ENCODE results near the gene AGBL4.
"Not testable (repeated sequence)": the region's sequence is repeated elsewhere in the genome, so short reads cannot be mapped to it uniquely, and the experiment has no call there.

AGBL4 gene

DNA sequence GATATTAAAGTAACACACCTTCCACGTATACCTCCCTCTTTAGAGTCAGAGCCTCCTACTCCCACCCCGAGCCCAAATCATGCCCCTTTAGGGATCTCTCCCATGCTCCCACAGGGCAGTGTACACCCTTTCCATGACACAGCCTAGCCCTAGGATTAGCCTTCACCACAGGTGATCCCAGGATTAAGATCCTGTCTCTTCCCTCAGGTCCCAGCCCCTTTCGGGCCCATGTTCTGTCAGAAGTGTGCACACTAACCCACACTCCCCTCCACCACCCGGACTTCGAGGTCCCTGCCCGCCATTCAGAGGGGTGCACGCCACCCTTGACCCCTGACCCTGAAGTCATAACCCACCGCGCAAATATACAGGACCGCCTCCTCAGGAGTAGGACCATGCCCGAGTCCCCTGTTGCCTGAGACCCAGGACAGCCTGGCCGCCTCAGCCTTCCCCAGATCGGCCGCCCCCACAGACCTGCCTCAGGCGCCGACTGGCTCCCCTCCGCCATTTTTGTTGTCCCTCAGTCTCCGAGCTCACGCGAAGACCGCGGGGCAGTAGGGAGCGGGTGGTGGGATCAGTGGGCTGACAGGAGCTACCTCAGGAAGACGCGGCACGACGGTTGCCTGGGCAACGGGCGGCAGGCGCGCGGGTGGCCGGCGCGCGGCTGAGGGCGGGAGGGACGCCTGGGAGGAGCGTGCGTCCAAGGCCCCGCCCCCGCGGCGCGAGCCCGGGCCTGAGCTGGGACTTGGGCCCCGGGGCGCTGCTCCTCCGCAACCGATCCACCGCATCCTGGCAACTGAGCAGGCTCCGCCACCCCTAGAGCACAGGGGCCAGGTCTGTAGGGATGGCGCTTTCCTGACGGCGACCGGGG, at the start of gene AGBL4:
AGBL4 (minus strand) TSS at position 663 of the 868 bp plus-strand sequence.
- no peak for DNase-seq (ENCODE audit: low read depth)

DNA sequence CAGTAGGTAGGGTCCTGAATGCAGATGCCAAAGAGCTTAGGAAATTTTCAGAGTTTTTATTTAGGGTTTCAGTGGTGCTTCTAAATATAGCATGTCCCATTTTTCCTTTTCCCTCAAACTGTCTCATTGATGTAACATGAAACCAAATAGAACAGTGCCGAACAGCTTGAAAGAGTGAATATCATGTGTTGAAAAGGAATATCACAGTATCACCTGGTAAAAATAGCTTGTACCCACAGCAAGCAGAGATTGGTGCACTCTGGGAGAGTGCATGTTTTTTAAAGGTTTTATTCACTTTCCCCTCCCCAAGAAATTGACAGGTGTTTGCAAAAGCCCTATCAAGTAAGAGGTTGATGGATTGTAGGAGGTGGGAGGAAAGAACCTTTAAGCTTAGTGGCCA, 43.1 kb upstream of the AGBL4 start:
- DNase-seq (ENCODE audit: low read depth) = no peak

DNA sequence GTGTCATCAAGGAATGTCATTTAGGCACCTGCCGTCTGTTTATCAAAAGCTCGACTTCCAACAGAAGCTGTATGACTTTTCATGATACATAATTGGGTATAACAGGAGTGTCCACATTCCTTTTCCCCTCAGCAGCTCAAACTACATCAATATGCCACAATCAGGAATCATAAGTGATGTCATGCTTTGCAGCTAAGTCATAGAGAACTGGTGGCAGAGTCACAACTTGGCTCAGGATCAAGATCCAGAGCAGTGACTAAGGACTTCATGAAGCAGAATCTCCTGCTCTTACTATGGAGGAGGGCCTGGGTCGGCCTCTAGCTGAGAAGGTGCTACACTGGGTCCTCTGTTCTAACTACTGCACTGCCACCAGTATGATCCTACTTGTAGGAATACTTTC, 36.5 kb upstream of the AGBL4 start:
- DNase-seq (ENCODE audit: low read depth) = no peak

DNA sequence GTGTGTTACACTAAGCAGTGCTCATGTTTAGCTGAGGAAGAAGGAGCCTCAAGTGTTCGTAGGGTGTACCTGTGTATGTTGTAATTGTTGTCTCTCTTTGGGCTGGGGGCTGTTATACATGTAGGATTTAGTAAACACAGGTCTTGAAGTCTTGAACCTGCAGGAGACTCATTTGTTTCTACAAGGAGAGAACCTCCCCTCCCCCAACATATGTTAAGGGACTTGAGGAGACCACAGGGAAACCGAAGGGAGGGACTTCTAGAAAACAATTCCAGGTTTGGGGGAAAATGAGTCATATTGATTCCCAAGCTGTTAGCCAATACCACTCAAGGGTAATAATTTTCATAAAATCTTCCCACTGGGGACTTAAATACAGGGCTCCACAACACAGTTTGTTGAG, 25.0 kb upstream of the AGBL4 start:
- DNase-seq (ENCODE audit: low read depth) = no peak

DNA sequence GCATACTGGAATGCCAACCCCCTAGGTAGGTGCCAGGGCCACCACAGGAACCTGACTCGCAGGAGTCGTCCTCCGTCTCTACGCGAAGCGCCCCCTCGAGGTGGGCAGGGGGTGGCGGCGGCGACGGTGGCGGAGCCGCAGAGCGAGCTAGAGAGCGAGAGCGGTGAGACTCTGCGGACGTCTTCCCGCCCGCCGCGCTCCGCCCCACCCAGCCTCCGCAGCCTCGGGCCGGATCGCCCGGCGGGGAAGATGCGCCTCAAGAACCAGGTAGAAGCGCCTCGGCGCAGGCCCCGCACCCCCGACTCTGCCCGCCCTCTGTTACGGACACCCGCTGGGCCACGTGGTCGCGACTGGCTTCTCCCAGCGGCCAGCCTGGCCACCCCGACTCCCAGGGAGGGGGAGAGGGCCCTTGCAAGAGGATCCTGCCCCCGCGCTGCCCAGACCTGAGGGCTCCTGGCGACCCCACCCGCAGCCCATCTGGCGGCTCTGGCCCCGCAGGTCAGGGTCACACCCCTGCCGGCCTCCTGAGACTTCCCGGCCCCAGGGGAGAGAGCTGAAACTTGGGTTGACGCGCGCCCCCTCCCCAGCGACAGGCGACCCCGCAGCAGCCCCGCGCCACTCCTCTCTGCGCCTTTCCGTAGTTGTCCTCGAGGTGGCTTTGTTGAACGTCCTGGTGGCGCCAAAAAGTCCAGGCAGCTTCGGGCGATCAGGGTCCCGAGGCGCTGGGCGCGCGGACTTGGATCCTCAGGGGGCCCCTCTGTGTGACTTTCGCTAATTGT, 24.4 kb upstream of the AGBL4 start:
- DNase-seq (ENCODE audit: low read depth) = no peak

DNA sequence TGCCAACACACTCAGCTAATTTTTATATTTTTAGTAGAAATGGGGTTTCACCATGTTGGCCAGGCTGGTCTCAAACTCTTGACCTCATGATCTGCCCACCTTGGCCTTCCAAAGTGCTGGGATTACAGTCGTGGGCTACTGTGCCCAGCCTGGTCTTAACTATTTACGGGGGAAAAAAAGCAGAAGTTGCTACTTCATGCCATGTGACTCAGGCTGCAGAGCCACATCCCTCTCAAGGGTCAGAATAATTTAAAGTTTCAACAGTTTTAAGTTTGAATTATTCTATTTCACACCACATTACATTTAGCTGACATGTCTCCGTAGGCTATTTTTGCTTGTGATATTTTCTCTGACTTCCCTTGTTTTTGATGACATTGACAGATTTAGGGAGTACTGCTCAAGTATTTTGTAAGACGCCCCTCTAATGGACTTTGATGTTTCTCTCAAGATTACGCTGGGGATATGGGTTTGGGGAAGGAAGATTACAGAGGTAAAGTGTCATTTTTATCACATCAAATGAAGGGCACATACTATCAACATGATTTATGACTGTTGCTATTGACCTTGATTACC, 14.6 kb upstream of the AGBL4 start:
- DNase-seq (ENCODE audit: low read depth) = no peak

DNA sequence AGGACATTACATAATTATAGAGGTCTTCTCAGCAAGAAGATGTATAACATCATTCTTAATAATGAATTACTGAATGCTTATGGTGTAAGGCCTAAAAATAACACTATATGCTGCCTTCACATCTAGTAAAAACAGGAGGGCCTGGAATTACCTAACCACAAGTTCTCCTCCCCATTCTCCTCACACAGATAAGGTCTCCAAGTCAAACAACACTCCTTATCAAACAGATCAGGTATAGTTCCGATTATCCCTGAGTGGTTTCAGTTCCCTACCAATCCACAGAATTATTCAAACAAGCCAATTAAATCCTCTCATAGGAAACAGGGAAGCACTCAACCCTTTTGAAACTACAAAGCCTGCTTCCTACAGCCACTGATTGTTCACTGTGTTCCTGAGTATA, 4.0 kb upstream of the AGBL4 start:
- no peak for DNase-seq (ENCODE audit: low read depth)

DNA sequence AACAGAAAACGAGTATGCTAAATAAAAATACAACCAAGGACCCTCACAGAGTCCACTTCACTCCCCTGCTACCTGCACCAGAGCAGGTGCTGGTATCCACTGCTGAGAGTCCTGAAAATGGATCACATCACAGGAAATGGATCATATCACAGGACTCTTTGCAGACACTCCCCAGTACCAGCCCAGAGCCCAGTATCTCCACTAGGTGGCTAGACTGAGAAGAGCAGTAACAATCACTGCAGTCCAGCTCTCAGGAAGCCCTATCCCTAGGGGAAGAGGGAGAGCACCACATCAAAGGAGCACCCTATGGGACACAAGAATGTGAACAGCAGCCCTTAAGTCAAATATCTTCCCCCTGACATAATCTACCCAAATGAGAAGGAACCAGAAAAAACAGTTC, 28.0 kb downstream of the AGBL4 start:
- DNase-seq (ENCODE audit: low read depth) = no peak

DNA sequence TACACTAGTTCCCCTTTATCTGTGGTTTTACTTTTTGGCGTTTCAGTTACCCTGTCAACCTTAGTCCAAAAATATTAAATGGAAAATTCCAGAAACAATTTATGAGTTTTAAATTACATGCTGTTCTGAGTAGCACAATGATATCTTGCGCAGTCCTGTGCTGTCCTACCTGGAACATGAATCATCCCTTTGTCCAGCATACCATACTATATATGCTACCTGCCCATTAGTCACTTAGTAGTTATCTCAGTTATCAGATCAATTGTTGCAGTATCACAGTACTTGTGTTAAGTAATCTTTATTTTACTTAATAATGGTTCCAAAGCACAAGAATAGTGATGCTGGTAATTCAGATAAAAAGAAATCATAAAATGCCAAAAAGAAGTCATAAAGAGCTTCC, 52.7 kb downstream of the AGBL4 start:
- DNase-seq (ENCODE audit: low read depth) = no peak

DNA sequence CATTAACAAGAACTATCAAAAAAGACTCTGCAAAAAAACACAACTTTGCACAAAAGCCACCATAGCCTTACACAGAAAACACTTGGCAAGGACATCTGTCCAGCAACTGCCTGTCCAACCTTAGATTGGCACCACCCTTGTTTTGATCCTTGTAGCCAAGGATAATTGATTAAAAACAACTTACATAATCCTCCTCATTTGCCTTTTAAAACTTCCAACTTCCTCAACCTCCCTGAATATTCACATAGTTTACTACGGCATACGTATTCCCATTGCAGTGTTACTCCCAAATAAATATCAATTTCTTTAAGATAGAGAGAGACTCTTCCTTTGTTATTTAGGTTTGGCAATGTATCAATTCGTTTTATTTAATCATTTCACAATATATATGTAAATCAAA, 72.4 kb downstream of the AGBL4 start:
- DNase-seq (ENCODE audit: low read depth) = no peak

DNA sequence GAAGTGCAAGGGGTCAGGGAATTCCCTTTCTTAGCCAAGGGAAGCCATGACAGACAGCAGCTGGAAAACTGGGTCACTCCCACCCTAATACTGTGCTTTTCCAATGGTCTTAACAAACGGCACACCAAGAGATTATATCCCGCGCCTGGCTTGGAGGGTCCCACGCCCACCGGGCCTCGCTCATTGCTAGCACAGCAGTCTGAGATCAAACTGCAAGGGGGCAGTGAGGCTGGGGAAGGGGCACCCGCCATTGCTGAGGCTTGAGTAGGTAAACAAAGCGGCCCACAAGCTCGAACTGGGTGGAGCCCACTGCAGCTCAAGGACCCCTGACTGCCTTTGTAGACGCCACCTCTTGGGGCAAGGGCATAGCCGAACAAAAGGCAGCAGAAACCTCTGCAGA, 108.5 kb downstream of the AGBL4 start:
- DNase-seq (ENCODE audit: low read depth) = not testable (repeated sequence)

DNA sequence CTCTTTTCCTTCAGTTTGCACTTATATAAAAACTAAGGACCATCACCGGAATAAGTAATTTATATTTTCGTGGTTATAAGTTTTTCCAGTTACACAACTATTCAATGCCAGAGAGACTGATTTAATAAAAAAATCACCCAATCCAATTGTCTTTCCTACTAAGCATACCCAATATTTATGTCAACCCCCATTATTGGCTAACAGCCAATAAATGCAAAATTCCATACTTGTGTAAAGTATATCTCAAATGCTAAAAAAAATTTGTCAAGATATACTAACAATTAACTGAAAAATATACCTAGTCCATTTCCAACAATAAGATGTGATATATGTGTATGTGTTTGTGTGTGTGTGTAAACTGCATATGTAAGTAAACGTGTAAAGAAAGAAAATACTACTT, 117.4 kb downstream of the AGBL4 start:
- no peak for DNase-seq (ENCODE audit: low read depth)

DNA sequence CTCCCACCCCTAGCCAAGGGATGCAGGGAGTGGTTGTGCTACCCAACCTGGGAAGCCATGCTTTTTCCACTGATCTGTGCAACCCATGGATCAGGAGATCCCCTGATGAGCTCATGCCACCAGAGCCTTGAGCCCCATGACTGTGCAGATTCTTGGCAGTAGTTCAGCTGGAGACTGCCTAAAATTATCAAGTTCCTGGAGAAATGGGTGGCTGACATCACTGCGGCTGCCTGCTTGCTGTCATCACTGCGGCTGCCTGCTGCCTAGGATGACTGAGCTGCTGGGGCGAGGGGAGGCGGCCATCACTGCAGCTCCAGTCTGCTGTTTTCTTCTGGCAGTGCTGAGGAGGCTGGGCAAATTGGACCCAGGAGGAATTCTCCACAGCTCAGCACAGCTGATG, 159.2 kb downstream of the AGBL4 start:
- no peak for DNase-seq (ENCODE audit: low read depth)

DNA sequence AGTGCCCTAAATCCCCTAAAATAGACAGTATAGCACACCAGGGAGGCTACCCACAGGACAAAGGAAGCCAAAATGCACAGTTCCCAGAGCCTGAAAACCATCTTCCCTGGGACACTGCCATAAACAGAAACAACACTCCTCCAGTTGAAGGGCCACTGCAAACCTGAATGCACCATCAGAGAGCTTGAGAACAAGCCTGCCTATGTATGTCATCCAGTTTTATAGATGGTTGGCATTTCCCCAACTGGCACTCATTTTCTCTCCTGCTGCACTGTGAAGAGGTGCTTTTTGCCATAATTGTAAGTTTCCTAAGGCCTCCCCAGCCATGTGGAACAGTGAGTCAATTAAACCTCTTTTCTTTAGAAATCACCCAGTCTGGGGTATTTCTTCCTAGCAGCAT, 169.0 kb downstream of the AGBL4 start:
- DNase-seq (ENCODE audit: low read depth) = no peak

DNA sequence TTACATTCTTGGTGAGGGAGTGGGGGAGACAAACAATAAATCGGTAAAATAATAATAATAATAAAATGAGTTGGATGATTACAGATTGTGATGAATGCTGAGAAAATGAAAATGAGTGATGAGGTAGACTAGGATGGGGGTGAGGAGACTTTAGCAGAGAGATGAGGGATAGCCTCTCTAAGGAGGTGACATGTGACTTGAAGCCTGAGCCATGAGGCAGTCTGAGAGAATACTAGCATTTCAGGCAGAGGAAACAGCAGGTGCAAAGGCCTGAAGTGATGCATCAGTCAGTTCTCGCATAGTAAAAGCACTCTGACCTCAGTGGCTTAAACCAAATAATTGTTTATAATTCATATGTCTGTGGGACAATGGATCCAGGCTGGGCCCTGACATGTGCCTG, 181.2 kb downstream of the AGBL4 start:
- no peak for DNase-seq (ENCODE audit: low read depth)

DNA sequence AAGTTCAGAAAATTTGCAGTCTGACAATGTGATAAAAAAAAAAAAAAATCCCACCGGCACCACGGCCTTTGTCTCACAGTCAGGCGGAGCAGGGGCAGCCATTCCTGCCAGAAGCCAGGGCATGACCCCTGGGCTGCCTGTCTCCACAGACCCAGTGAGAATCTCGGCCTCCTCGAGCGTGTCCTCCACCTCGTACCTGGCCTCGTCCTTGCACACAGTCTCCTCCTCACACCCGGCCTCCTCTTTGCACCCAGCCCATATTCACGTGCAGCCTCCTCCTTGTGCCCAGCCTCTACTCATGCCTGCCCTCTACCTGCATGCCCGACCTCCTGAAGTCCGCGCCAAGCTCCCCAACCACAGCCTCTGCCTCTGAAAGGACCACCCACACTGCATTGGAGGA, 182.0 kb downstream of the AGBL4 start:
- DNase-seq (ENCODE audit: low read depth) = no peak

DNA sequence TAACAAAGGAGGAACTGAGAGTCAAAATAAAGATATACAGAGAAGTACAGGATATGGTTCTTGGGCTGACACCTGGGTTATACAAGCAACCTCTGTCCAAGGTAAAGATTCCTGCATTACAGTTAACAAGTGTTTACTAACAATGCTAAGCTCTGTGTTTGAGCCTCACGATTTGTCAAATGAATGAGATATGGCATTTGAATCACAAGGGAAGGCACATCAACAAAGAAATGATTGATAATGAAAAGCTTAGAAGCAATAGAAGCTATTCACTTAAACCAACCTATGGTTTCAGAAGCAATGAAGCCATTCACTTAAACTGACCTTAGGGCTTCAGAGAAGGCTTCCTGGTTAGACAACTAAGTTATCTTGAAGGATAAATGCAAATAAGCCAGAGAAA, 199.5 kb downstream of the AGBL4 start:
- no peak for DNase-seq (ENCODE audit: low read depth)

DNA sequence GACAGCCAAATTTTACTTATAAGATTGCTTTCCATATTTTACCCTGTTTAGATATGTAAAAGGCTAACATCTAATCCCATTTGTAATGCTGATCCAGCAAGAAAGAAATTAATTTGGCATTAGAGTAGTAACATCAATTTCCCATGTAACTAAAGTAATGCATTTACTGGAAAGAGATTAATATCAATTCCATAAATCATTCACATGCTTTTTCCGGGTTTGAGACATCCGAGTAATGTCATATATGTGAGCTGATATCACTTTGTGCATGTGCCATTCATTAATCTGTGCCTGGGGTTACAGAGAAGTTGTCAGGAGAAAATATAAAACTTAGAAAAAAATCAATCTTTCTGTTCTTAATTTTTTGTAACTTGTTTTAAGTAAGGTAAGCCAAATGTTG, 206.1 kb downstream of the AGBL4 start:
- DNase-seq (ENCODE audit: low read depth) = no peak

DNA sequence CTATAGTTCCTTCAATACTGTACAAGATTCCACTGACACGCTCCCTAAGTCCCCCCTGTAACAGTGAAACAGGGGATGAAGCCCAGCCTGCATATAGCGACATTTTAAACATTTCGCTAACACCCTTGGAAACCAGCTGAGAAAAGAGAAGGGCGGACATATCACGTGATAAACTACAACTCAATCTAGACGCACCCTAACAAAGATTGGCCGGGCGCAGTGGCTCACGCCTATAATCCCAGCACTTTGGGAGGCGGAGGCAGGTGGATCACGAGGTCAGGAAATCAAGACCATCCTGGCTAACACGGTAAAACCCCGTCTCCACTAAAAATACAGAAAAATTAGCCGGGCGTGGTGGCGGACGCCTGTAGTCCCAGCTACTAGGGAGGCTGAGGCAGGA, 236.7 kb downstream of the AGBL4 start:
- not testable (repeated sequence) for DNase-seq (ENCODE audit: low read depth)

DNA sequence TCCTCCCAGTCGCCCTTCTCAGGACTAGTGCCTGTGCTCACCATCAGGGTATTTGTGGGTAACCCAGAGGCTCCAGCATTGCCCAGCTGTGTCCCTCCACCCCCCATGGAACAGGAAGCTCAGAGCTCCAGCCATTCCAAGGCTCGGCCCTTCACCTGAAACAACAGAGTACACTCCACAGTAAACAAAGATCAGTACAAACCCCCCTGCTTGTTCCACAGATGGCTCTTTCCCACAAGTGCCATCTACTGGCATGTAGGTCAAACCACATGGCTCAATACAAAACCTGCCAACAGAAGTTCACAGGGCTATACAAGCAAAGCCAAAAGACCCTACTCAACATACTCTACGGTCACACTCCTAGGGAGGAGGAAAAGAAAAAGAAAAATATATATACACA, 258.7 kb downstream of the AGBL4 start:
- DNase-seq (ENCODE audit: low read depth) = no peak

DNA sequence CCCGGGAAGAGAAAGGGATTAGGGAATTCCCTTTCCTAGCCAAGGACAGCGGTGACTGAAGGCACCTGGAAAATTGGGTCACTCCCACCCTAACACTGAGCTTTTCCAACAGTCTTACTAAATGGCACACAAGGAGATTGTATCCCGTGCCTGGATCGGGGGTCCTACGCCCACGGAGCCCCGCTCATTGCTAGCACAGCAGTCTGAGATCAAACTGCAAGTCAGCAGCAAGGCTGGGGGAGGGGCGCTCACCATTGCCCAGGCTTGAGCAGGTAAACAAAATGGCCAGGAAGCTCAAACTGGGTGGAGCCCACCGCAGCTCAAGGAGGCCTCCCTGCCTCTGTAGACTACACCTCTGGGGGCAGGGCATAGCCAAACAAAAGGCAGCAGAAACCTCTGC, 285.6 kb downstream of the AGBL4 start:
- not testable (repeated sequence) for DNase-seq (ENCODE audit: low read depth)

DNA sequence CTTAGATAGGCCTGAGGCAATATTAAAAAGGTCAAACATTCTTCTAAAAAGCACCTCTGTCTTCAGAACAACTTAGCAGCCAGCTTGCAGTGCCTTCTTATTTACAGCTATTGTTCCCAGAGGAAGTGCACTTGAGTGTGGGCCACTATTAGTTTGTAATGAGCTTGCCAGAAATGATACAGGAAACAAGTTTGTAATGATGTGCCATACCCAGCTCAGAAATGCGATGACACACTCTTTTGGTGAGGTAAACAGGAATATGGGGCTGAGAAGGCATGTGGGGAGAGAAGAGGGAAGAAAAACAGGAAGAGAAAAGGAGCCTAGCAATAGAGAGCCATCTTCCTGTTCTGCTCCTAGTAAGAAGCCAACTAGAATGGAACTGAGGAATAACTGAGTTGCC, 295.4 kb downstream of the AGBL4 start:
- DNase-seq (ENCODE audit: low read depth) = no peak

DNA sequence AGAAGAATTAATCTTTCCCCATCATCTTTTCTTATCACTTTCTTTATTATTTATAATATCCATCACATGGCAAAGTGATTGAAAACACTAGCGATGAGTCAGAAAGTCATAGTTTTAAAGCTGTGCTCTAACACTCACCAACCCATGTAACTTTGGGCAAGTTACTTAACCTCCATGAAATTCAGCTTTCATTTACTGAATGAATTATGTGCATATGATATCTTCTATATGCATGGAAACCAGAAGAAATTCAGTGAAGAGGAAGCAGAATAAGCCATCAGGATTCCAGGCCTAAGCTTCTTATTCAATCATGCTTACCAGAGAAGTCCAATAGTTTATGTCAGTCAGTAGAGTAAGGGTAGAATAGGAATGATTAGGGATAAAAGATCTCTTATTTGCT, 300.1 kb downstream of the AGBL4 start:
- DNase-seq (ENCODE audit: low read depth) = no peak
